IPS DF 6.9 (cell line): ENCODE results near the gene SLC6A4.

Experiments used
- DNase-seq: peaks from one replicate; pipeline ENCODE4 v3.0.0-alpha.2; 2013; ENCODE audit warnings: low read depth, low spot score
- H3K27ac ChIP-seq: one replicate; pipeline ENCODE4 v1.5.1; 2013; ENCODE audit warnings: low read length, control low read depth
- H3K27me3 ChIP-seq: 2 replicates; pipeline ENCODE4 v1.6.1; 2013; ENCODE audit warnings: mild to moderate bottlenecking, low read length; ENCODE audit not compliant: control insufficient read depth, insufficient read depth
- H3K36me3 ChIP-seq: 2 replicates; pipeline ENCODE4 v1.6.1; 2013; ENCODE audit warnings: low read length; ENCODE audit not compliant: control insufficient read depth, insufficient read depth
- H3K4me1 ChIP-seq: 2 replicates; pipeline ENCODE4 v1.6.1; 2013; ENCODE audit warnings: low read length; ENCODE audit not compliant: control insufficient read depth, insufficient read depth
- H3K4me3 ChIP-seq: 2 replicates; pipeline ENCODE4 v1.5.1; 2013; ENCODE audit warnings: mild to moderate bottlenecking, low read length
- H3K9me3 ChIP-seq: 2 replicates; pipeline ENCODE4 v1.6.1; 2013; ENCODE audit warnings: low read length, inconsistent platforms; ENCODE audit not compliant: control insufficient read depth, insufficient read depth
- WGBS: extraction: QIAGEN DNeasy Blood & Tissue Kit; methylation state at CpG from one replicate; pipeline ENCODE4 v1.1.7; 2013; ENCODE audit warnings: mixed read lengths, missing lambda C conversion rate; ENCODE audit not compliant: insufficient read length, insufficient coverage; 5-methylcytosine and 5-hydroxymethylcytosine counted together

SLC6A4 gene

GRCh38 chr17:30221346-30221745, 14.2 kb downstream of the SLC6A4 start:
- Histone ChIP-seq H3K4me1 (no peaks in the 10 kb centered on the region; the same call in 1 of the 2 replicates), H3K36me3 (no peaks in the 10 kb centered on the region), H3K27ac (no peak overlapping the region), H3K4me3 (no peak overlapping the region), H3K9me3 (no peaks in the 10 kb centered on the region), H3K27me3 (no peaks in the 10 kb centered on the region)
- DNase-seq, result no peak
- no CpG with 5 or more reads among the region's 10 CpGs for WGBS

DNA sequence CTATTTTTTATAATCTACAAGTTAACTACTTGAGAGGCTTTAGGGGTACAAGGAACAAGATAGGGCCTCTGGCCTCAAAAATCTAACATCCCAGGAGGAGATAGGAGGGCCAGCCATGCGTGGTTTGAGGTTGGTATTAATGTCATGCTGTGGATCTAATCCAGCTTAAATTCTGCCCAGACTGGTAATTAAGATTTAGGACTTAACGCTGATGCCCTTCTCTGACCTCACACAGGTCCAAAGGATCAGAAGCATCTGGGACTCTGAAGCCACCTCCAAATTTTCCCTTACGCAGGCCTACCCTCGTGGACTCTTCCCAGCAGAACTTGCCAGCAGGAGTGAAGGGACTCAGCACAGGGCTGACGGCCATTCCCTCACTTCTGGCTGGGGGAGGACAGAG, 15.1 kb downstream of the SLC6A4 start:
- H3K4me1 ChIP-seq, result no peaks in the 10 kb centered on the region; the same call in 1 of the 2 replicates
- no peak overlapping the region for H3K4me3 ChIP-seq
- H3K36me3 ChIP-seq, result no peaks in the 10 kb centered on the region
- no peak for DNase-seq
- H3K9me3 ChIP-seq, result no peaks in the 10 kb centered on the region
- H3K27me3 ChIP-seq, result no peaks in the 10 kb centered on the region
- WGBS, result no CpG with 5 or more reads among the region's 5 CpGs
- H3K27ac ChIP-seq, result no peak overlapping the region

GRCh38 chr17:30219833-30220232, 15.7 kb downstream of the SLC6A4 start:
- no peaks in the 10 kb centered on the region; the same call in 1 of the 2 replicates for H3K4me1 ChIP-seq
- no peaks in the 10 kb centered on the region for H3K36me3 ChIP-seq
- no peaks in the 10 kb centered on the region for H3K27me3 ChIP-seq
- H3K27ac ChIP-seq, result no peak overlapping the region
- H3K4me3 ChIP-seq, result no peak overlapping the region
- no CpG with 5 or more reads among the region's 7 CpGs for WGBS
- DNase-seq, result no peak
- H3K9me3 ChIP-seq, result no peaks in the 10 kb centered on the region

- WGBS, result no CpG with 5 or more reads among the region's 4 CpGs
- no peak overlapping the region for H3K27ac ChIP-seq
- H3K9me3 ChIP-seq, result no peaks in the 10 kb centered on the region
- no peaks in the 10 kb centered on the region for H3K27me3 ChIP-seq
- H3K4me3 ChIP-seq, result no peak overlapping the region
- no peak for DNase-seq
- H3K4me1 ChIP-seq, result no peaks in the 10 kb centered on the region; the same call in 1 of the 2 replicates
- H3K36me3 ChIP-seq, result no peaks in the 10 kb centered on the region
Measured at GRCh38 chr17:30219315-30219714, 16.2 kb downstream of the SLC6A4 start.

DNA sequence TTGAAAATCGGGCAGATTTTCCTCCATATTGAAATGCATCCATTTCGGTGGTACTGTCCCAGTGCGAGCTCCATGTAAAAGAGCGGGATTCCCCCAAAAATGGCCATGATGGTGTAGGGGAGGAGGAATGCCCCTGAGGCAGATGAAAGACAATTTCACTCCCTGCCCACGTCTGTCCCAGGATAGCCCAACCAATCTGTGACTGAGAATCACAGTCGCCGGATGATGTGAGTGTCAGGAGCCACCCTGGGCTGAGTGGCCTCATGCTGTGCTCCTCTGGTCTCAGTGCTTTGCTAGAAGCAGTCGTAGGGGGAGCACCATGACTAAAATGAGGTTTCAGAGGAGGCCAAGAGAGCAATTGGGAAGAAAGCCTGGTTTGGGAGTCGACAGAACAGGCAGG, 16.7 kb downstream of the SLC6A4 start:
- no peak overlapping the region for H3K27ac ChIP-seq
- H3K27me3 ChIP-seq, result no peaks in the 10 kb centered on the region
- no peak for DNase-seq
- no peaks in the 10 kb centered on the region for H3K9me3 ChIP-seq
- no peaks in the 10 kb centered on the region for H3K36me3 ChIP-seq
- WGBS, result no CpG with 5 or more reads among the region's 9 CpGs
- H3K4me3 ChIP-seq, result no peak overlapping the region
- no peaks in the 10 kb centered on the region; the same call in 1 of the 2 replicates for H3K4me1 ChIP-seq

DNA sequence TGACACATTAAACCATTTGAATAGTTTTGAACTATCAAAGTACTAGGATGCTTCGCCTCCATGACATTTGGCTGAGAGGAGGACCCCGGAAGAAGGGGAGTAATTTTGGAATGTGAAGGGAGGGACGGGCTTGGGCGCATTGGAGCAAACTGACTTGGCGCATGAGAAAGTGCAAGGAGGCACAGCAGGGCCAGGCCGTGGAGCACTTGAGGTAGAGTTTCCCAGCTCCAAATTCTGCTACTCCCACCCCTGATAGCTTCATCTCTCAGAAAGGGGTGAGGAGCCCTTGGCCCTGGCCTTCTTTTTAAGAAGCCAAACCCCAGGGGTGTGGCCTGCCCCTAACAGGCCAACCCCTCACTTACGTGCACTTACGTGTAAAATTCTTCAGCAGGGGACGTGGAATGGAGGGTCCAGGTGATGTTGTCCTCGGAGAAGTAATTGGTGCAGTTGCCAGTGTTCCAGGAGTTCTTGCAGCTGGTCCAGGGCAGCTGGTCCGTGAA, 17.7 kb downstream of the SLC6A4 start:
- H3K27me3 ChIP-seq, result no peaks in the 10 kb centered on the region
- no CpG with 5 or more reads among the region's 11 CpGs for WGBS
- H3K4me3 ChIP-seq, result no peak overlapping the region
- no peaks in the 10 kb centered on the region for H3K36me3 ChIP-seq
- no peaks in the 10 kb centered on the region for H3K9me3 ChIP-seq
- DNase-seq, result no peak
- no peak overlapping the region for H3K27ac ChIP-seq
- no peaks in the 10 kb centered on the region; the same call in 1 of the 2 replicates for H3K4me1 ChIP-seq

DNA sequence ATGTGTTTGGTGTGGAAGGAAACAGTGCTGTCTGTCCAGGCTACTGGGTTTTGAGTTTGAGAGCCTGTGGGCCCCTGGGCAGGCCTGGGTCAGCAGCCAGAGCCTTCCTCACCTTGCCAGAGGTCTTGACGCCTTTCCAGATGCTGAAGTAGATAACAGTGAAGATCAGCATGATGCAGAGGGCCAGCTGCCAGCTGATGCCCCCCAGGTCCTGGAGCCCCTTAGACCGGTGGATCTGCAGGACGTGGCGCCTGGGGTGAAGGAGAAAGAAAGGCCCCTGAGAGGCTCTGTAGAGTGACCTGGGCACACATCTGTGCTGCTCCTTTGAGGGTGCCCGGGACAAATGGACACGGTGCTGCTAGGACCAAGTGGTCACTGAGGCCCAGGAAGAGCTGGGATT, 18.4 kb downstream of the SLC6A4 start:
- Histone ChIP-seq H3K36me3 (no peaks in the 10 kb centered on the region), H3K9me3 (no peaks in the 10 kb centered on the region), H3K4me1 (no peaks in the 10 kb centered on the region; the same call in 1 of the 2 replicates), H3K27me3 (no peaks in the 10 kb centered on the region), H3K4me3 (no peak overlapping the region), H3K27ac (no peak overlapping the region)
- no peak for DNase-seq
- no CpG with 5 or more reads among the region's 6 CpGs for WGBS

DNA sequence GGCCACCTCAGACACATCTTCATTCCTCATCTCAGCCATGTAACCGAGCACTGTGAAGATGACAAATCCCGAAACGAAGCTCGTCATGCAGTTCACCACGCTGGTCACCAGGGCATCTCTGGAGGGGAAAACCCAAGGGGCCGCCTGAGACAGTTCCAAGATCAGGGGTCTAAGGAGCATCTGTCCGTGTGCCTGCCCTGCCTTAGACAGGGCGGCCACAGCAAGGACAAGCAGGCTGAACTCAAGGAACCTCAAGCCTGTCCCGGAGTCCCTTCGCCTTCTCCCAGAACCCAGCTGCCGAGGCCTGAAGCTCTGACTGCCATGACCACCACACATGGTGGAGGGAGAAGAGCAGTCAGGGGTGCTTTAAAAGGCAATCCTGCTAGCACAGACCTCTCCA, 22.7 kb downstream of the SLC6A4 start:
- H3K27ac ChIP-seq, result no peak overlapping the region
- no peaks in the 10 kb centered on the region for H3K27me3 ChIP-seq
- no peaks in the 10 kb centered on the region for H3K36me3 ChIP-seq
- WGBS, result no CpG with 5 or more reads among the region's 11 CpGs
- DNase-seq, result no peak
- H3K9me3 ChIP-seq, result no peaks in the 10 kb centered on the region
- no peaks in the 10 kb centered on the region for H3K4me1 ChIP-seq
- no peak overlapping the region for H3K4me3 ChIP-seq

DNA sequence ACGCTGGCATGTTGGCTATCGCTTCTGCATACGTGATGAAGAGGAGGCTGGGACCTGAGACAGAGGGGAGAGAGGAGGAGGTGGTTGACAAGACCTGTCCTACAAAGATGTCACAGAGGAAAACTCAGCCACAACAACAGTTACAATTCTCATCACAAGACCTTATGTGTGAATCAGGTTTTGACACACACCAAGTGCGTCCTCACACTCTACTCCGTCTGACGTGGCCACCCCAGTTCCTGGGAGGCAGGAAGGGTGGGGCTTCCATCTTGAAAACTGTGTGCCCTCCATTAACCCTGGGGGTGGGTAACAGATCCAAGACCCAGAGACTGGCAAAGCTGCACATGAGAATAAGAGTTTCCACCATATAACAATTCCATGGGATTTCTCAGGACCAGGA, 24.1 kb downstream of the SLC6A4 start:
- Histone ChIP-seq H3K9me3 (no peaks in the 10 kb centered on the region), H3K27me3 (no peaks in the 10 kb centered on the region), H3K4me3 (no peak overlapping the region), H3K36me3 (no peaks in the 10 kb centered on the region), H3K27ac (no peak overlapping the region), H3K4me1 (no peaks in the 10 kb centered on the region)
- no peak for DNase-seq
- no CpG with 5 or more reads among the region's 6 CpGs for WGBS

GRCh38 chr17:30210901-30211300, 24.6 kb downstream of the SLC6A4 start:
- Histone ChIP-seq H3K4me1 (no peaks in the 10 kb centered on the region), H3K36me3 (no peaks in the 10 kb centered on the region), H3K9me3 (no peaks in the 10 kb centered on the region), H3K4me3 (no peak overlapping the region), H3K27me3 (no peaks in the 10 kb centered on the region), H3K27ac (no peak overlapping the region)
- WGBS, result no CpG with 5 or more reads among the region's 10 CpGs
- DNase-seq, result no peak

GRCh38 chr17:30210366-30210765, 25.1 kb downstream of the SLC6A4 start:
- WGBS, result no CpG with 5 or more reads among the region's 11 CpGs
- no peaks in the 10 kb centered on the region for H3K9me3 ChIP-seq
- no peak for DNase-seq
- no peaks in the 10 kb centered on the region for H3K27me3 ChIP-seq
- no peak overlapping the region for H3K4me3 ChIP-seq
- H3K4me1 ChIP-seq, result no peaks in the 10 kb centered on the region
- no peak overlapping the region for H3K27ac ChIP-seq
- H3K36me3 ChIP-seq, result no peaks in the 10 kb centered on the region
